CD4-positive, alpha-beta T cell (primary cell): Measurements from ENCODE around the gene ARL16. TPM values are rescaled to one million over a fixed set of nuclear protein-coding genes. Genes with fewer than 3 reads are reported as not detected.

Experiments
- ATAC-seq: fragments of 200-7000 bp; cut with Tn5 transposase; one replicate; pipeline ENCODE4 v1.10.0; 2022; ENCODE audit warnings: mild to moderate bottlenecking; ENCODE audit not compliant: poor library complexity
- CTCF ChIA-PET: fragments of 350-600 bp; sonication (Branson Sonifier 250); formaldehyde crosslinking; loops from one replicate; lab custom pipeline; 2021; ENCODE audit warnings: antibody characterized with exemption, inconsistent platforms; lab: Charles Lee
- POLR2A ChIA-PET: fragments of 350-600 bp; sonication (Branson Sonifier 250); formaldehyde crosslinking; loops from one replicate; lab custom pipeline; 2021; ENCODE audit warnings: antibody characterized with exemption, inconsistent platforms; lab: Charles Lee
- DNase-seq, 14 experiments: peaks; one replicate each; pipeline ENCODE4 v3.0.0-alpha.2; 2013 to 2020; ENCODE audit warnings: mixed read lengths in 2 of 14
- H3K27ac ChIP-seq, 2 donors: one replicate each; pipeline versions ENCODE4 v1.5.1 to v1.7.0; 2013; ENCODE audit warnings: low read length in 2 of 2, low read depth in 1 of 2, mild to moderate bottlenecking in 1 of 2
- H3K27me3 ChIP-seq, 2 experiments: 1 replicate in 1 of 2; 2 replicates in 1 of 2; pipeline versions ENCODE4 v1.6.1 to v1.7.0; 2013; ENCODE audit warnings: low read length in 2 of 2, control low read depth in 1 of 2, mild to moderate bottlenecking in 1 of 2, moderate library complexity in 1 of 2; ENCODE audit not compliant: insufficient read depth in 2 of 2, control insufficient read depth in 1 of 2
- H3K36me3 ChIP-seq: one replicate; pipeline ENCODE4 v1.6.1; 2013; ENCODE audit warnings: low read length, control low read depth; ENCODE audit not compliant: insufficient read depth
- H3K4me1 ChIP-seq: one replicate; pipeline ENCODE4 v1.6.1; 2013; ENCODE audit warnings: low read length, control low read depth; ENCODE audit not compliant: insufficient read depth
- H3K4me3 ChIP-seq: one replicate; pipeline ENCODE4 v1.5.1; 2013; ENCODE audit warnings: mild to moderate bottlenecking, low read length, moderate library complexity
- H3K9me3 ChIP-seq, 2 experiments: 1 replicate in 1 of 2; 2 replicates in 1 of 2; pipeline versions ENCODE4 v1.6.1 to v1.7.0; 2013; ENCODE audit warnings: low read length in 2 of 2, mild to moderate bottlenecking in 2 of 2, control low read depth in 1 of 2, moderate library complexity in 1 of 2; ENCODE audit not compliant: control insufficient read depth in 1 of 2, insufficient read depth in 1 of 2
- H3K27ac Mint-ChIP-seq: one replicate; pipeline ENCODE4 v1.8.0; 2020; ENCODE audit warnings: mixed read lengths
- H3K27me3 Mint-ChIP-seq: one replicate; pipeline ENCODE4 v1.8.0; 2021; ENCODE audit warnings: mixed read lengths
- H3K36me3 Mint-ChIP-seq: one replicate; pipeline ENCODE4 v1.8.0; 2021; ENCODE audit warnings: low read depth, mixed read lengths
- H3K4me1 Mint-ChIP-seq: one replicate; pipeline ENCODE4 v1.8.0; 2021; ENCODE audit warnings: low read depth, mixed read lengths
- H3K4me3 Mint-ChIP-seq: one replicate; pipeline ENCODE4 v1.8.0; 2020; ENCODE audit warnings: mild to moderate bottlenecking, mixed read lengths
- H3K9me3 Mint-ChIP-seq: one replicate; pipeline ENCODE4 v1.8.0; 2020; ENCODE audit warnings: mixed read lengths
- intact Hi-C, 2 experiments: fragments of 100-400 bp; cut with DNase I in 1 of 2; cut with micrococcal nuclease in 1 of 2; formaldehyde crosslinking; loops; one replicate each; pipeline versions ENCODE4 v1.15.1 to v1.9.0; 2023 to 2025; cut with DNase I, micrococcal nuclease
- total RNA-seq, 174 experiments: library from RNA in 2 of 174; stranded (reverse) in 2 of 174; gene quantifications; one replicate each; pipeline ENCODE4 v1.2.3 and lab custom pipeline; 2021 to 2026
- TF ChIP-seq, protein P1 (sequence below): fragments of 200-600 bp; IDR thresholded peaks from one replicate; pipeline ENCODE4 v1.8.0; 2022; ENCODE audit warnings: antibody characterized with exemption, mild to moderate bottlenecking

Gene ARL16
- total RNA-seq, 2 experiments from 2014 or later: 35.7 to 38.5 TPM

- Histone ChIP-seq H3K4me1 (peaks cover 10% of the 10 kb centered on the region), H3K36me3 (no peaks in the 10 kb centered on the region), H3K9me3 (peaks cover 0 to 15% of the 10 kb centered on the region in 2 experiments), H3K27ac (no peak overlapping the region), H3K27me3 (peaks cover 22 to 27% of the 10 kb centered on the region in 2 experiments), H3K4me3 (no peak overlapping the region)
- no peaks in the 10 kb centered on the region for H3K36me3 Mint-ChIP-seq
- intact Hi-C loops: no loop called here
- ChIA-PET CTCF (no interaction called here), POLR2A (interaction anchor here (0.7 kb wide), 1 partner anchor 26 kb away, joined by 3 read pairs; no protein-coding TSS in a partner anchor)
- H3K9me3 Mint-ChIP-seq: no peaks in the 10 kb centered on the region
- peaks cover 35% of the 10 kb centered on the region for H3K27me3 Mint-ChIP-seq
- TF ChIP-seq, protein P1, sequence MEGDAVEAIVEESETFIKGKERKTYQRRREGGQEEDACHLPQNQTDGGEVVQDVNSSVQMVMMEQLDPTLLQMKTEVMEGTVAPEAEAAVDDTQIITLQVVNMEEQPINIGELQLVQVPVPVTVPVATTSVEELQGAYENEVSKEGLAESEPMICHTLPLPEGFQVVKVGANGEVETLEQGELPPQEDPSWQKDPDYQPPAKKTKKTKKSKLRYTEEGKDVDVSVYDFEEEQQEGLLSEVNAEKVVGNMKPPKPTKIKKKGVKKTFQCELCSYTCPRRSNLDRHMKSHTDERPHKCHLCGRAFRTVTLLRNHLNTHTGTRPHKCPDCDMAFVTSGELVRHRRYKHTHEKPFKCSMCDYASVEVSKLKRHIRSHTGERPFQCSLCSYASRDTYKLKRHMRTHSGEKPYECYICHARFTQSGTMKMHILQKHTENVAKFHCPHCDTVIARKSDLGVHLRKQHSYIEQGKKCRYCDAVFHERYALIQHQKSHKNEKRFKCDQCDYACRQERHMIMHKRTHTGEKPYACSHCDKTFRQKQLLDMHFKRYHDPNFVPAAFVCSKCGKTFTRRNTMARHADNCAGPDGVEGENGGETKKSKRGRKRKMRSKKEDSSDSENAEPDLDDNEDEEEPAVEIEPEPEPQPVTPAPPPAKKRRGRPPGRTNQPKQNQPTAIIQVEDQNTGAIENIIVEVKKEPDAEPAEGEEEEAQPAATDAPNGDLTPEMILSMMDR: no peak
- ATAC-seq (no peak), DNase-seq (no peak)
- H3K27ac Mint-ChIP-seq: no peak overlapping the region
- no peak overlapping the region for H3K4me3 Mint-ChIP-seq
- H3K4me1 Mint-ChIP-seq: peaks cover 6% of the 10 kb centered on the region
Measured at GRCh38 chr17:81648707-81649085, 34.9 kb downstream of the ARL16 start.

- Histone ChIP-seq H3K4me3 (no peak overlapping the region), H3K4me1 (peaks cover 5% of the 10 kb centered on the region), H3K27ac (no peak overlapping the region), H3K36me3 (no peaks in the 10 kb centered on the region), H3K27me3 (peaks cover 22 to 27% of the 10 kb centered on the region in 2 experiments), H3K9me3 (peaks cover 0 to 15% of the 10 kb centered on the region in 2 experiments)
- H3K4me3 Mint-ChIP-seq: no peak overlapping the region
- CTCF ChIA-PET: no interaction called here
- no peak for ATAC-seq
- POLR2A ChIA-PET: no interaction called here
- H3K9me3 Mint-ChIP-seq: no peaks in the 10 kb centered on the region
- H3K27me3 Mint-ChIP-seq: peaks cover 29% of the 10 kb centered on the region
- H3K4me1 Mint-ChIP-seq: peaks cover under 1% of the 10 kb centered on the region
- intact Hi-C loops: no loop called here
- no peaks in the 10 kb centered on the region for H3K36me3 Mint-ChIP-seq
- DNase-seq: no peak
- no peak overlapping the region for H3K27ac Mint-ChIP-seq
- TF ChIP-seq, protein P1: no peak
Measured at GRCh38 chr17:81648013-81648706, 35.4 kb downstream of the ARL16 start.

DNA sequence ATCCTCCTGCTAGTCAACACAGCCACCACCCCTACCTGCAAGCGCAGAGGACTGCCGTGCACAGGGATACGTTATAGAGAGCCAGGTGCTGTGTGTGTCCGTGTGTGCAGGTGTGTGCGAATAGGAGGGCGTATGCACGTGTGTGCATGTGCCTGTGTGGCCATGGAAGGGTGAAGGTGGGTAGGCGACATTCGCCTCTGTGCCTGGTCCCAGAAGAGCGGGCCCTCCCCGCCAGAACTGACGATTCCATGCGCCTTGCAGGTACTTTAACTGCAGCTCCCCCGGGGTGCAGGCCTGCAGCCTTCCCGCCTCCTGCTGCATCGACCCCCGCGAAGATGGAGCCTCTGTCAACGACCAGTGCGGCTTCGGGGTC, 36.0 kb downstream of the ARL16 start:
- no peaks in the 10 kb centered on the region for H3K9me3 Mint-ChIP-seq
- no peak overlapping the region for H3K4me3 Mint-ChIP-seq
- no peaks in the 10 kb centered on the region for H3K36me3 ChIP-seq
- intact Hi-C loops: no loop called here
- H3K9me3 ChIP-seq: peaks cover 0 to 15% of the 10 kb centered on the region in 2 experiments
- no peaks in the 10 kb centered on the region for H3K4me1 Mint-ChIP-seq
- no peak overlapping the region for H3K4me3 ChIP-seq
- H3K27me3 Mint-ChIP-seq: peaks cover 27% of the 10 kb centered on the region
- TF ChIP-seq, protein P1: no peak
- DNase-seq (no peak), ATAC-seq (no peak)
- no peaks in the 10 kb centered on the region for H3K4me1 ChIP-seq
- CTCF ChIA-PET: no interaction called here
- peaks cover 22 to 27% of the 10 kb centered on the region in 2 experiments for H3K27me3 ChIP-seq
- H3K27ac ChIP-seq: no peak overlapping the region
- no peak overlapping the region for H3K27ac Mint-ChIP-seq
- H3K36me3 Mint-ChIP-seq: no peaks in the 10 kb centered on the region
- POLR2A ChIA-PET: no interaction called here
